GM18867 (cell line): ENCODE measurements around the gene UCN.
"Not testable (repeated sequence)": the region's sequence is repeated elsewhere in the genome, so short reads cannot be mapped to it uniquely, and the experiment has no call there.

ENCODE experiments used
- ATAC-seq: cut with Tn5 transposase; IDR thresholded peaks from one replicate; pipeline ENCODE4 v1.9.1; 2021; ENCODE audit warnings: mild to moderate bottlenecking, moderate library complexity; ENCODE audit not compliant: unreplicated experiment

UCN gene

GRCh38 chr2:27315122-27315521, 6.9 kb upstream of the UCN start:
- ATAC-seq, result no peak

DNA sequence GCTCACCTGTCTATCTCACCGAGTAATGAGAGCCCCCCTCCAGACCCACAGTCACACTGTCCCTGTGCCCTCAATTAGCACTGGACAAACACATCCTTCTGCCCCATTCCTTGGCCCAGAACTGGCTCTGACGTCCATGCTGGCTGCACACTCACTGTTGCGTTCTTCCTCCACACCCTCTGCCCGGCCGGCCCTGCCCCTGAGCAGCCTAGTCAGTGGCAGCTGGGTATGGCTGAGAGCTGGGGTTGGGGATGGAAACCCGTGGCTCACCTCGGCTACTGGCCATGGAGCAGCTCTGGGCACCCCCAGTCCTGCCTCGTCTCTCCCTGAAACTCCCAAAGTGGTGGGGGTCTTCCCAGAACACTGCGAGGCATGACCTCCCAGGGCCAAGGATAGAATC, 6.5 kb upstream of the UCN start:
- no peak for ATAC-seq

DNA sequence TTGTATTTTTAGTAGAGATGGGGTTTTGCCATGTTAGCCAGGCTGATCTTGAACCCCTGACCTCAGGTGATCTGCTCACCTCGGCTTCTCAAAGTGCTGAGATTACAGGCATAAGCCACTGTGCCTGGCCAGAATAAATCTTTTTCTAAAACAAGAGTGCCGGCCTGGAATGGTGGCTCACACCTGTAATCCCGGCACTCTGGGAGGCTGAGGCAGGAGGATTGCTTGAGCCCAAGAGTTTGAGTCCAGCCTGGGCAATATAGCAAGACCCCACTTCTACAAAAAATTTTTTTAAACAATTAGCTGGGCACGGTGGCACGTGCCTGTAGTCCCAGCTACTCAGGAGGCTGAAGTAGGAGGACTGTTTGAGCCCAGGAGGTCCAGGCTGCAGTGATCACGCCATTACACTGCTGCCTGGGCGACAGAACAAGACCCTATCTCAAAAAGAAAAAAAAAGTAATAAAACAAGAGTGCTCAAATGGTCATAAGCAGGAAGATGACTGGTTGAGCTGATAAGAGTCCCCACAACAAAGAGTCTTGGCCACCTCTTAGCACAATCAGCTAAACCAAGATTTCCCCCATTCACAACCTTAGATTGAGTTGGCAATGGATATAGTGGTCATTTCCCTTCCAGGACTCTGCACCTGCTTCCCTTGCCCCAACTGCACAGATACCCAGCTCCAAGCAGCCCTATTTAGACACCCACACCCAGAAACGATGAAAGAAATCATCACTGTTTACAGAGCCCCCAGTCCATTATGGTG, 5.8 kb upstream of the UCN start:
- no peak for ATAC-seq

DNA sequence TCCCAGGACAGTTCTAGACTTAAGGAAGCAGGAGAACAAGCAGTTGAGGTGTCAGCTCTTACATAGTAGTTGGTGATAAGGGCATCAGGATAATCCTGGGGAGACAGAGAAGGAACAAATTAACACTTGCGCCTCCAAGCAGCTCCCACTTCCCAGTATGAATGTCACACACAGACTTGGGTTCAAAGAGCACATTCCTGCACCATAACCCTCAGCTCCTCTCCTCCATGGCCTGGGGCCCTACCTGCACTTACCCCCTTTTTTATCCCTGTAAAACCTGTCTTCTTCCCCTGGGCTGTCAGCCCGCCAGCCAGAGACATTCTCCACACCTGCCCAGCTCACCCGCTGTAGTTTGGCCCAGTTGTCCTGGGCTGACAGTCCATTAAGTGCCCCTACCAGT, 3.9 kb upstream of the UCN start:
- ATAC-seq, result no peak

DNA sequence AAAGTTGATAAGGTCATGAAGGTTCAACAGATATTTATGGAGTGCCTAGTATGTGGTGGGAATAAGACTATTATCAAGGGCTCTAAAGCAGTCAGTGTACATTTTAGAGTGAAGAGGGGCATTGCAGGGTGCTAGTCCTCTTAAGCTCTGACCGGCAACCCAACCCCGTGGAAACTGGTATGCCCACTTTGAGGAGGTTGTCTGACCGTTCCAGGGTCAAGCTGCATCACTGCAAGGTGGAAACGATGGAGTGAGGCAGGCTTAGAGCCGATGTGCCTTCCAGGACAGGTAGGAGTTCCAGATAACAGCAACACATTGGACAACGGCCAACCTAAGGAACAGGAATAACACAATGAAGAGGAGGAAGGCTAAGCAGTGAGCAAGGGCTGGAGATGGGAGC, 1.4 kb upstream of the UCN start:
- no peak for ATAC-seq

GRCh38 chr2:27307545-27308358, 493 bp downstream of the UCN start:
- no peak for ATAC-seq

DNA sequence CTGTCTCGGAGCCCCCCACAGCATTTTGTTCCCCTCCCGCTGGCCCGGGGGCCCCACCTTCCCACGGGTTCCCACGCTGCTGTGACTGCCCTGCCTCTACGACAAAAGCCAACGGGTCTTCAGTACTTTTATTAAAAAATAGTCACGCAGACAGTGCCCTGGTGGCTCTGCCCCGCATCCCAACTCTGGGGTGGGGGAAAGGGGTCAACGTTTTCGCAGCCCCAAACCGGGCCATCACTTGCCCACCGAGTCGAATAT, 1.0 kb downstream of the UCN start:
- ATAC-seq, result no peak

- no peak for ATAC-seq
Measured at GRCh38 chr2:27306573-27307286, 1.5 kb downstream of the UCN start.

- ATAC-seq, result no peak
Measured at GRCh38 chr2:27306136-27306535, 2.1 kb downstream of the UCN start.

DNA sequence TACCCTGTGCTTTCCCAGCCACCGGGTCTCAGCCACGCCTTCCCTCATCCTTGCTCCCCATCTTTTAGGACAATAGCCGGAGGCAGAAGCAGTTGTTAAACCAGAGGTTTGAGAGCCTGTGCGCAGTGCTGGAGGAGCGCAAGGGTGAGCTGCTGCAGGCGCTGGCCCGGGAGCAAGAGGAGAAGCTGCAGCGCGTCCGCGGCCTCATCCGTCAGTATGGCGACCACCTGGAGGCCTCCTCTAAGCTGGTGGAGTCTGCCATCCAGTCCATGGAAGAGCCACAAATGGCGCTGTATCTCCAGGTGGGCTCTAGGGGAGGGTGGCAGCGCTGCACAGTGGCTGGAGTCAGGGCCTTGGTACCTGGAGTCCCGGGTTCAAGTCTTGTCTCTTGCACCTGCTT, 2.7 kb downstream of the UCN start:
- ATAC-seq, result no peak

DNA sequence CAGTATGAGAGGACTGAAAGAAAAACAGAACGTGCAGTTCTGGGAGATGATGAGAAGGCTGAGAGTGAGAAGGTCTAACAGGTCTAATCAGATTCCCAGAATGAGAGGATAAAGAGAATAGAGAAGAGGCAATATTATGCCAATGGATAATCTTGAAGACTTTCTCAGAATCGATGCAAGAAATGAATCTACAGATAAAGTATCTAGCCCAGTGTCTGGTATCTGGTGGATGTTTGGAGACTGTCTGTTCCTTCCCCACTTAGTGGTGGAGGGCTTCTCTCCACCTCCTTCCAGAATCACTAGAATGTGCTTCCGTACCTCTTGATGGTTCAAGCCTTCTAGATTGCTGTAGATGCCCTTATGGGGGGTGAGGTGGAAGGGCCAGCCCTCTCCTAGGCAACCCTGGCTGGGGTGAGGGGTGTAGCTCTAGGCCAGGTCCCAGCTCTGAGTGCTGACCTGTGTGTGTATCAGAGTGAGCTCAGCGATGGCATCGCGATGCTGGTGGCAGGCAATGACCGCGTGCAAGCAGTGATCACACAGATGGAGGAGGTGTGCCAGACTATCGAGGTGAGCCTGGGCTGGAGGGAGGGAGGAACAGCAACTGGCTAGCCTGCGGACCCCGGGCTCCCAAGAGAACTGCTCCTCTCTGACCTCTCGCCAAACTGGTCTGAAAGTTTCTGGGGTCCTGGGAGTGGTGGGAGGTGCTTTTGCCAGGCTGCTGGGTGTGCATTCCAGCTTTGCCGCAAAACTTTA, 3.6 kb downstream of the UCN start:
- no peak for ATAC-seq

- ATAC-seq, result no peak
Measured at GRCh38 chr2:27303093-27304025, 4.9 kb downstream of the UCN start.

- ATAC-seq, result not testable (repeated sequence)
Measured at GRCh38 chr2:27300606-27301005, 7.6 kb downstream of the UCN start.

- ATAC-seq, result no peak
Measured at GRCh38 chr2:27298391-27299080, 9.7 kb downstream of the UCN start.

GRCh38 chr2:27297195-27297594, 11.1 kb downstream of the UCN start:
- ATAC-seq, result no peak

- no peak for ATAC-seq
Measured at GRCh38 chr2:27296481-27296880, 11.8 kb downstream of the UCN start.

DNA sequence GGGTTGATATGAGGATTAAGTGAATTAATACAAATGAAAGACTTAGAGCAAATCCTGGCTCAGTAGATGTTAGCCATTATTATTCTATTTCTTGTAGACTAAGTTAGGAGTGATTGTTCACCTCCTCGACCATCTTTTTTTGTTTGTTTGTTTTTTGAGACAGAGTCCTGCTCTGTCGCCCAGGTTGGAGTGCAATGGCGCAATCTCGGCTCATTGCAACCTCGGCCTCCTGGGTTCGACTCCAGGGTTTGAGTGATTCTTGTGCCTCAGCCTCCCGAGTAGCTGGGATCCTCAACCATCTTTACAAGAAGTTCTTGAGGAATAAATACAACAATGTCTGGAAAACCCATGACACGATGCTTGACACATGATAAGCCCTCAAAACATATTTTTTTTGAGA, 13.3 kb downstream of the UCN start:
- no peak for ATAC-seq

GRCh38 chr2:27291865-27292264, 16.4 kb downstream of the UCN start:
- no peak for ATAC-seq

- ATAC-seq, result no peak
Measured at GRCh38 chr2:27290549-27290948, 17.7 kb downstream of the UCN start.

DNA sequence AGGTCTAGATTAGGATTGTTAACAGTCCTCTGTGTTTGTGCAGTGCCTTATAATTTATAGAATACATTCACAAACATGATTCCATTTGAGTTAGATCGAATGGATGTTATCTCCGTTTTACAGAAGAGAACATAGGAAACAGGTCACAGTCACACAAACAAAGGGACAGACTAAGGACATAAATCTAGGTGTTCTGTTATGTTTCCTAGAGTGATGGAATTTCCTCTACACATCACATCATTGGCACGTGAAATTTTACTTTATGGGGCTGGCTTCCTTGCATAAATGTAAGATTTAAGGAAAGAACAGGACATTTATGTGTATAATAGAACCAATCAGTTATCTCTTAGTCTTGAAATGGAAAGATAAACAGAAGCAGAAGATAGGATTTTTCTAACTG, 19.6 kb downstream of the UCN start:
- ATAC-seq, result no peak
